ENCODE data around the gene TRMT2A.
"Not testable (repeated sequence)": the region's sequence is repeated elsewhere in the genome, so short reads cannot be mapped to it uniquely, and the experiment has no call there.

The TRMT2A gene

GRCh38 chr22:20079745-20080444 is 37.1 kb downstream of the TRMT2A start, which contains the start of gene DGCR8:
TSS of gene DGCR8 (plus strand) at chr22:20080241. CDS start at chr22:20085964, 5,723 bp downstream.
- peak within 1 kb of the TSS; percentile 95 for H3K27ac ChIP-seq
- DNase-seq (ENCODE audit: low spot score): peak; percentile 87
- ChIA-PET POLR2A (ENCODE audit: low non-redundant PET) (no interaction called here), CTCF (no interaction called here)
- no peak for TF ChIP-seq CTCF (conservative IDR thresholded peaks at IDR 0.05; ENCODE audit: low read depth)

- no peak for DNase-seq (ENCODE audit: low spot score)
- ChIA-PET CTCF (no interaction called here), POLR2A (ENCODE audit: low non-redundant PET) (no interaction called here)
- H3K27ac ChIP-seq: no peak overlapping the region
- no peak for TF ChIP-seq CTCF (conservative IDR thresholded peaks at IDR 0.05; ENCODE audit: low read depth)
Observed at GRCh38 chr22:20076627-20077172, 40.3 kb downstream of the TRMT2A start.

GRCh38 chr22:20071524-20071972 is 45.5 kb downstream of the TRMT2A start:
- ChIA-PET POLR2A (ENCODE audit: low non-redundant PET) (no interaction called here), CTCF (no interaction called here)
- no peak for DNase-seq (ENCODE audit: low spot score)
- no peak overlapping the region for H3K27ac ChIP-seq
- no peak for TF ChIP-seq CTCF (conservative IDR thresholded peaks at IDR 0.05; ENCODE audit: low read depth)

GRCh38 chr22:20069331-20070042 is 47.5 kb downstream of the TRMT2A start:
- DNase-seq (ENCODE audit: low spot score): no peak
- POLR2A ChIA-PET (ENCODE audit: low non-redundant PET): no interaction called here
- CTCF ChIA-PET: no interaction called here
- TF ChIP-seq CTCF (conservative IDR thresholded peaks at IDR 0.05; ENCODE audit: low read depth): no peak
- H3K27ac ChIP-seq: no peak overlapping the region

- no peak for DNase-seq (ENCODE audit: low spot score)
- TF ChIP-seq CTCF (conservative IDR thresholded peaks at IDR 0.05; ENCODE audit: low read depth): no peak
- POLR2A ChIA-PET (ENCODE audit: low non-redundant PET): no interaction called here
- CTCF ChIA-PET: no interaction called here
- no peak overlapping the region for H3K27ac ChIP-seq
Observed at GRCh38 chr22:20068640-20069039, 48.4 kb downstream of the TRMT2A start.

- POLR2A ChIA-PET (ENCODE audit: low non-redundant PET); DNase-seq (ENCODE audit: low spot score); H3K27ac ChIP-seq: not testable (repeated sequence)
- CTCF ChIA-PET: interaction anchor here (0.6 kb wide), 1 partner anchor 53 kb away, joined by 7 read pairs; no protein-coding TSS in a partner anchor
Observed at GRCh38 chr22:20067384-20067682, 49.7 kb downstream of the TRMT2A start.

All from RWPE1 (cell line).